Heart left ventricle (tissue), 16 donors: ENCODE data around the gene ZER1. TPM values are rescaled to one million over a fixed set of nuclear protein-coding genes. Genes with fewer than 3 reads are reported as not detected.
"Not testable (repeated sequence)": the region's sequence is repeated elsewhere in the genome, so short reads cannot be mapped to it uniquely, and the experiment has no call there.

ENCODE experiments used
- ATAC-seq, 4 donors: fragments of 200-7000 bp; cut with Tn5 transposase; one replicate each; pipeline ENCODE4 v1.9.1; 2020 to 2022; ENCODE audit warnings: moderate library complexity in 4 of 4, mild to moderate bottlenecking in 3 of 4, moderate number of reproducible peaks in 1 of 4
- DNase-seq, 5 donors: peaks; one replicate each; pipeline ENCODE4 v3.0.0-alpha.2; 2020
- H3K27ac ChIP-seq, 12 donors: fragments of 200-600 bp; sonication (generic) in 4 of 12; one replicate each; pipeline versions ENCODE4 v1.5.0 to v1.8.0; 2016 to 2022; ENCODE audit warnings: mild to moderate bottlenecking in 2 of 12
- H3K27me3 ChIP-seq, 9 donors: fragments of 200-600 bp; sonication (generic) in 2 of 9; one replicate each; pipeline versions ENCODE4 v1.5.1 to v1.8.0; 2016 to 2022; ENCODE audit warnings: mild to moderate bottlenecking in 3 of 9
- H3K36me3 ChIP-seq, 9 donors: fragments of 200-600 bp; sonication (generic) in 2 of 9; one replicate each; pipeline versions ENCODE4 v1.5.0 to v1.8.0; 2018 to 2022; ENCODE audit warnings: mild to moderate bottlenecking in 2 of 9
- H3K4me1 ChIP-seq, 12 donors: fragments of 200-600 bp; sonication (generic) in 4 of 12; one replicate each; pipeline versions ENCODE4 v1.5.0 to v1.8.0; 2016 to 2022; ENCODE audit warnings: mild to moderate bottlenecking in 3 of 12
- H3K4me3 ChIP-seq, 12 donors: fragments of 200-600 bp; sonication (generic) in 4 of 12; one replicate each; pipeline versions ENCODE4 v1.5.0 to v1.8.0; 2017 to 2022; ENCODE audit warnings: mild to moderate bottlenecking in 9 of 12, moderate library complexity in 4 of 12
- H3K9me3 ChIP-seq, 12 donors: fragments of 200-600 bp; sonication (generic) in 4 of 12; one replicate each; pipeline versions ENCODE4 v1.5.0 to v1.8.0; 2016 to 2022; ENCODE audit warnings: mild to moderate bottlenecking in 1 of 12
- POLR2A ChIP-seq, 2 donors: fragments of 450-650 bp; IDR thresholded peaks; one replicate each; pipeline ENCODE4 v1.6.1; 2017; ENCODE audit warnings: antibody characterized with exemption in 2 of 2, mild to moderate bottlenecking in 2 of 2, moderate library complexity in 2 of 2
- WGBS, 4 donors: extraction: QIAGEN DNeasy Blood & Tissue Kit in 2 of 4; methylation state at CpG; one replicate each; pipeline versions ENCODE4 v1.1.5 to v1.1.7; 2013 to 2018; 5-methylcytosine and 5-hydroxymethylcytosine counted together
- intact Hi-C, 10 donors: fragments of 100-400 bp; cut with DNase I; formaldehyde crosslinking; loops; one replicate each; pipeline versions ENCODE4 v1.11.1 to v1.14.2; 2022
- polyA plus RNA-seq, 2 donors: library from polyadenylated mRNA; stranded (reverse); fragments of 200-250 nt; gene quantifications; one replicate each; pipeline ENCODE4 v1.2.3, GENCODE V29; 2013
- total RNA-seq, 9 donors: library from RNA; depleted of rRNA in 2 of 9; stranded (reverse); fragments of >200 nt in 2 of 9; fragmentation: NEBNext Ultra II Directional in 3 of 9; extraction: Animal tissue kit (Norgen Biotek cat#: 25700) in 3 of 9; gene quantifications; one replicate each; pipeline versions ENCODE4 v1.1.0 to v1.2.4, GENCODE V29; 2016 to 2023
- TF ChIP-seq, protein P1 (sequence below), 12 donors: fragments of 200-600 bp; sonication (generic) in 4 of 12; IDR thresholded peaks; one replicate each; pipeline versions ENCODE4 v1.5.0 to v1.8.0; 2018 to 2022; ENCODE audit warnings: antibody characterized with exemption in 12 of 12, mild to moderate bottlenecking in 5 of 12
- donor health status: ischemic (EF 13 %, LVEDD 7.1; RV severe dilation, severe dysfunction).
- donor health status: healthy with polysubstance abuse.
- donor health status: DM: no; HTN: yes; CAD: no.
- donor health status: DM: no; HTN: no; CAD: no.
- donor health status: ischemic (EF 25% LVEDD 6.9; RV normal size, moderate dysfunction).
- donor health status: ischemic (EF 25% LVEDD 5.7; RV mildly dilated, moderate dysfunction).
- donor health status: healthy.
- donor health status: DM: yes; HTN: yes; CAD: no.
- donor health status: ischemic (EF 35%, LVEDD 5.7; RV mildly dilated, moderate dysfunction).
- donor health status: nonischemic (EF 11% LVEDD 7.7; RV severe dilation, severe dysfunction).
- donor health status: DM: yes; HTN: yes; CAD: no.
- donor health status: PGD.
- donor health status: ischemic (EF 29% LVEDD 5.4; RV normal size, mild dysfunction).
- donor health status: nonischemic (EF 23%, LVEDD 6.1; RV moderate dilation, normal function).

ZER1 gene
- total and polyA plus RNA-seq, 11 donors: 32.4 to 163 (median 59.6) TPM

DNA sequence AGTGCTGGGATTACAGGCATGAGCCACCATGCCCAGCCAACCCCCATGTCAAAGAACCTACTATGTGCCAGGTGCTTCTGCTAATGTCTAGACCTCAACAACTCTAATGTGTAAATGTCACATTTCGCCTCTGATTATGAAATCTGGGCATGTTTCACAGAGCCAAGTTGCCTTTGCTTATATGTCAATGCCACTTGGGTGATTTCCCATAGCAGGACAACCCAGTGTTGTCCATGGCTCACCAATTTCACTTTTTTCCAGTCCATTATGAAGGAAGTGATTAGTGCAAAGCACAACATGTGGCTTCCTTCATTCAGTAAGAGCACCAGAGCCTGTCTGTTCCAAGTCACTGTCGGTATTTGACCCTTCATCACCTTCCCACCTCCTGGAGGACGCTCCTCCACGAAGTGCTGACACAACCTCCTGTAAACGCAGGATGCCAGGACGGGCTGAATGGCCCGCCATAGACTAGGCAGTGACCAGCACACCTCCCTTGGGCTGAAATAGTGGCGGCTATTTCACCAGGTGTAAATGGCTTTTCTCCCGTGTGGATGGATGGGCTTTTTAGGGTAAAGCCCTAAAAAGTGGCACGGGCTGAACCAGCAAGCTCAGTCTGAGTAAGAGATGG, 70.4 kb downstream of the ZER1 start:
- H3K4me1 ChIP-seq: peaks cover 0 to 28% (median 6%) of the 10 kb centered on the region in 12 donors
- TF ChIP-seq, protein P1, sequence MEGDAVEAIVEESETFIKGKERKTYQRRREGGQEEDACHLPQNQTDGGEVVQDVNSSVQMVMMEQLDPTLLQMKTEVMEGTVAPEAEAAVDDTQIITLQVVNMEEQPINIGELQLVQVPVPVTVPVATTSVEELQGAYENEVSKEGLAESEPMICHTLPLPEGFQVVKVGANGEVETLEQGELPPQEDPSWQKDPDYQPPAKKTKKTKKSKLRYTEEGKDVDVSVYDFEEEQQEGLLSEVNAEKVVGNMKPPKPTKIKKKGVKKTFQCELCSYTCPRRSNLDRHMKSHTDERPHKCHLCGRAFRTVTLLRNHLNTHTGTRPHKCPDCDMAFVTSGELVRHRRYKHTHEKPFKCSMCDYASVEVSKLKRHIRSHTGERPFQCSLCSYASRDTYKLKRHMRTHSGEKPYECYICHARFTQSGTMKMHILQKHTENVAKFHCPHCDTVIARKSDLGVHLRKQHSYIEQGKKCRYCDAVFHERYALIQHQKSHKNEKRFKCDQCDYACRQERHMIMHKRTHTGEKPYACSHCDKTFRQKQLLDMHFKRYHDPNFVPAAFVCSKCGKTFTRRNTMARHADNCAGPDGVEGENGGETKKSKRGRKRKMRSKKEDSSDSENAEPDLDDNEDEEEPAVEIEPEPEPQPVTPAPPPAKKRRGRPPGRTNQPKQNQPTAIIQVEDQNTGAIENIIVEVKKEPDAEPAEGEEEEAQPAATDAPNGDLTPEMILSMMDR (IDR thresholded peaks at IDR 0.05): no peak
- TF ChIP-seq POLR2A (IDR thresholded peaks at IDR 0.05): no peak
- peaks cover 0 to 11% (median 10%) of the 10 kb centered on the region in 9 donors for H3K36me3 ChIP-seq
- H3K4me3 ChIP-seq: peak overlapping the region in 4 of 12 donors; percentile 61 to 92 (median 73)
- H3K9me3 ChIP-seq: no peaks in the 10 kb centered on the region
- 32 to 47% (median 39%) methylated on average over 10 of the region's 10 CpGs for WGBS, 4 donors
- H3K27ac ChIP-seq: peak overlapping the region in 2 of 12 donors; percentile 32 to 88
- ATAC-seq (no peak), DNase-seq (peak in 2 of 5 donors; percentile 30 to 33)
- intact Hi-C loops: loop anchor here in 2 of 10 donors (5.0 kb wide), 2 partner anchors 71 to 86 kb away; partner anchors contain the start of genes TBC1D13 (in 1 of the 2) and ZER1 (in 1 of the 2)
- no peaks in the 10 kb centered on the region for H3K27me3 ChIP-seq

DNA sequence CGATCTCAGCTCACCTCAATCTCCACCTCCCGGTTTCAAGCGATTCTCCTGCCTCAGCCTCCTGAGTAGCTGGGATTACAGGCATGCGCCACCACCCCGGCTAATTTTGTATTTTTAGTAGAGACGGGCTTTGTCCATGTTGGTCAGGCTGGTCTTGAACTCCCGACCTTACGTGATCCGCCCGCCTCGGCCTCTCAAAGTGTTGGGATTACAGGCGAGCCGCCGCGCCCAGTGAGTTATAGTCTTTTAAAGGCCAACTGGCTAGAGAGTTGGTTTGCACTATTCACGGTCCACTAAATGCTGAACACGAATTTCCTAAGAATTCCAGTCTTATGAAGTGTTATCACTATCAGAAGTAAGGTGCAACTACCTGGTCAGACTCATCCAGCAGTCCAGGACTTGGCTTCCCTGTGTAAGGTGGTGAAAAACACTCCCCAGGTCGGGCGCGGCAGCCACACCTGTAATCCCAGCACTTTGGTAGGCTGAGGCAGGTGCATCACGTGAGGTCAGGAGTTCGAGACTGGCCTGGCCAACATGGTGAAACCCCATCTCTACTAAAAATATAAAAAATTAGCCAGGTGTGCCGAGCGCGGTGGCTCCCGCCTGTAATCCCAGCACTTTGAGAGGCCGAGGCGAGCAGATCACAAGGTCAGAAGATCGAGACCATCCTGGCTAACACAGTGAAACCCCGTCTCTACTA, 72.5 kb downstream of the ZER1 start:
- H3K4me3 ChIP-seq, ATAC-seq, intact Hi-C loops, H3K27me3 ChIP-seq, H3K9me3 ChIP-seq, H3K27ac ChIP-seq: not testable (repeated sequence)
- Histone ChIP-seq H3K4me1 (peaks cover 0 to 22% (median 6%) of the 10 kb centered on the region in 12 donors), H3K36me3 (peaks cover 0 to 31% (median 29%) of the 10 kb centered on the region in 9 donors)
- DNase-seq: peak in 2 of 5 donors; percentile 6 to 31
- WGBS, 4 donors: 95 to 97% (median 95%) methylated on average over 30 of the region's 30 CpGs

DNA sequence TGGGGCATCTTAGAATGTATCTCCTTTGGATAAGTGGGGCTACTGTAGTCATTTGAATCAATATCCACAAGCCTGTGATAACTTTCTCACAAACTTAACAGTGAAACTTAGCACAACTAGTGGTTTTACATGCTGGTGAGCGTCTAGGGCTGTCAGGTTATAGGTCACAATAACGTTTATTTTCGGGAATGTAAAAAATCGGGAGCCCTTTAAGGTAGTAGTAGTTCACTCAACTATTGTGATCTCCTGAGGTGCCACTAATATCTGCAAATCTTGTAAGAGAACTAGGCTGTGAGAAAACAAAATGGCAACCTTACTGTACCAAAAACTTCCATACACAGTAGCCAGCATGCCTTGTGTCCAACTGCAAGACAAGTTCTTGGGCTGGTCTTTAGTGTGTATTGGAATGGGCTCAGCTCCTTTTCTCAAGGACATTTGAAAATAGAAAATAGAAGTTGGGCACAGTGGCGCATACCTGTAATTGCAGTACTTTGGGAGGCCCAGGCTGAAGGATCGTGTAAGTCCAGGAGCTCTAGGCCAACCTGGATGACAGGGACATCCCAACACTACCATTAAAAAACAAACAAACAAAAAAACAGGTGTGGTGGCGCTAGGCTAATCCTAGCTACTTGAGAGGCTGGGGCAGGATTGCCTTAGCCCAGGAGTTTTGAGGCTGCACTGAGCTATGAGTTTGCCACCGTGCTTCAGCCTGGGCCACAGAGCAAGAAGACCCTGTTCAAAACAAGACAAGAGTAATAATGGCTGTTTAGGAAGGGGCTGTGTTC, 74.6 kb downstream of the ZER1 start:
- WGBS, 4 donors: 76 to 79% (median 79%) methylated on average over 8 of the region's 8 CpGs
- peak in 2 of 5 donors; percentile 1 to 18 for DNase-seq
- Histone ChIP-seq H3K9me3 (no peaks in the 10 kb centered on the region), H3K4me3 (no peak overlapping the region), H3K36me3 (peaks cover 2 to 53% (median 50%) of the 10 kb centered on the region in 9 donors), H3K4me1 (peaks cover 0 to 12% (median 5%) of the 10 kb centered on the region in 12 donors), H3K27me3 (no peaks in the 10 kb centered on the region), H3K27ac (no peak overlapping the region)
- TF ChIP-seq POLR2A (IDR thresholded peaks at IDR 0.05): no peak
- TF ChIP-seq, protein P1 (IDR thresholded peaks at IDR 0.05): no peak
- intact Hi-C loops: no loop called here
- no peak for ATAC-seq

DNA sequence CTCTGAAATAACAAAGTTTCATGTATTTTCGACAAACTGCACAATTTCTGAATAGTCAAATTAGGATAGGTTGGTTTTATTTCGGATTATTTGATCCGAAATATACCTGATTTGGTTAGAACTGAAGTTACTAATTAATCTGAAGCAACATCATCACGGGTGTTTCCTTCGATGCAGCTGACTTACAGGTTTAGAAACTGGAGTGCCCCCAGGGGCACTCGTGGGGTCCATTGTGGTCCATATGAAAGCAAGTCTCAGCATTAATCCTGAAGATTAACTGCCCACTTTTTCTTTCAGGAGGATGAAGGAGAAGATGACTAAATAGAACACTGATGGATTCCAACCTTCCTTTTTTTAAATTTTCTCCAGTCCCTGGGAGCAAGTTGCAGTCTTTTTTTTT, 77.4 kb downstream of the ZER1 start:
- peaks cover 5 to 15% (median 13%) of the 10 kb centered on the region in 12 donors for H3K4me1 ChIP-seq
- no peaks in the 10 kb centered on the region for H3K9me3 ChIP-seq
- H3K27ac ChIP-seq: no peak overlapping the region
- WGBS, 4 donors: 80 to 88% (median 83%) methylated on average over 6 of the region's 6 CpGs
- no peak overlapping the region for H3K4me3 ChIP-seq
- H3K27me3 ChIP-seq: no peaks in the 10 kb centered on the region
- peaks cover 2 to 68% (median 61%) of the 10 kb centered on the region in 9 donors for H3K36me3 ChIP-seq
- TF ChIP-seq POLR2A (IDR thresholded peaks at IDR 0.05): no peak
- TF ChIP-seq, protein P1 (IDR thresholded peaks at IDR 0.05): no peak
- ATAC-seq (no peak), DNase-seq (no peak)
- intact Hi-C loops: no loop called here

DNA sequence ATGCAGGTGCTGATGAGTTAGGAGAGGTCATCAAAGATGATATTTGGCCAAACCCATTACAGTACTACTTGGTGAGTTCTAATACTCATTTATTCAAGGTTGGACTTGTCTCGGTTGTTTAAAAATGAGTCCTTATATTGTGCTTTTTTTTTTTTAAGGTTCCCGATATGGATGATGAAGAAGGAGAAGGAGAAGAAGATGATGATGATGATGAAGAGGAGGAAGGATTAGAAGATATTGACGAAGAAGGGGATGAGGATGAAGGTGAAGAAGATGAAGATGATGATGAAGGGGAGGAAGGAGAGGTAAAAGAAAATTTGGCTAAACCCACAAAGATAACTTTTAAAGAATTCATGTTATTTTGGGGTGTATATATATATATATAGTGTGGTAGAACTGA, 78.0 kb downstream of the ZER1 start:
- intact Hi-C loops, ATAC-seq, H3K4me3 ChIP-seq, H3K9me3 ChIP-seq, DNase-seq, H3K27me3 ChIP-seq, H3K27ac ChIP-seq: not testable (repeated sequence)
- WGBS, 4 donors: 86 to 92% (median 87%) methylated on average over 3 of the region's 3 CpGs
- Histone ChIP-seq H3K4me1 (peaks cover 5 to 15% (median 13%) of the 10 kb centered on the region in 12 donors), H3K36me3 (peaks cover 2 to 68% (median 61%) of the 10 kb centered on the region in 9 donors)
